ENCODE measurements around the gene HOOK2. TPM values are rescaled to one million over a fixed set of nuclear protein-coding genes. Genes with fewer than 3 reads are reported as not detected.

The HOOK2 gene
- total RNA-seq, 2 donors from 2014 or later, result 11.4 to 12.2 TPM

DNA sequence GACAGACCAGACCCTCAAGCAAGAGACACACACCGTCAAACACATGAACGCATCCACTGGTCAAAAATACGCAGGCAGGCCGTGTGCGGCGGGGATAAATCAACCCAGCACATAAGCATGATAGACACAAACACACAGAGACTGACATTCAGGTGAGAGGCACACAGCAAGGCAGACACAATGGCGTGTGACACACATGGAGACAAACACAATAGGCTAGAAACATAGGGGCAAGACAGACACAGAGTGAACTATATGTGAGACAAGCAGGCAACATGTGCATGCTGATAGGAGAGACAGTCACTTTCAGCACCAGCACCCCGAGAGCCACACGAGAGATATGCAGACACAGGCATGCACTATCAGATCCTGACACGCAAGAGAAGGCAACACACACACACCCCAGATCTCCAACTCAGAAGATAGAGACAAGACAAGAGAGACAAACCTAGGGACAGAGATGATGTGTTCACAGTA, 9.1 kb upstream of the HOOK2 start:
- peak overlapping the region in 1 of 2 donors; percentile 53 for H3K4me3 ChIP-seq
- TF ChIP-seq, protein P1, sequence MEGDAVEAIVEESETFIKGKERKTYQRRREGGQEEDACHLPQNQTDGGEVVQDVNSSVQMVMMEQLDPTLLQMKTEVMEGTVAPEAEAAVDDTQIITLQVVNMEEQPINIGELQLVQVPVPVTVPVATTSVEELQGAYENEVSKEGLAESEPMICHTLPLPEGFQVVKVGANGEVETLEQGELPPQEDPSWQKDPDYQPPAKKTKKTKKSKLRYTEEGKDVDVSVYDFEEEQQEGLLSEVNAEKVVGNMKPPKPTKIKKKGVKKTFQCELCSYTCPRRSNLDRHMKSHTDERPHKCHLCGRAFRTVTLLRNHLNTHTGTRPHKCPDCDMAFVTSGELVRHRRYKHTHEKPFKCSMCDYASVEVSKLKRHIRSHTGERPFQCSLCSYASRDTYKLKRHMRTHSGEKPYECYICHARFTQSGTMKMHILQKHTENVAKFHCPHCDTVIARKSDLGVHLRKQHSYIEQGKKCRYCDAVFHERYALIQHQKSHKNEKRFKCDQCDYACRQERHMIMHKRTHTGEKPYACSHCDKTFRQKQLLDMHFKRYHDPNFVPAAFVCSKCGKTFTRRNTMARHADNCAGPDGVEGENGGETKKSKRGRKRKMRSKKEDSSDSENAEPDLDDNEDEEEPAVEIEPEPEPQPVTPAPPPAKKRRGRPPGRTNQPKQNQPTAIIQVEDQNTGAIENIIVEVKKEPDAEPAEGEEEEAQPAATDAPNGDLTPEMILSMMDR (IDR thresholded peaks at IDR 0.05), result no peak
- H3K36me3 ChIP-seq, result no peaks in the 10 kb centered on the region
- no peaks in the 10 kb centered on the region for H3K9me3 ChIP-seq
- peak overlapping the region; percentile 96 to 99 for H3K27ac ChIP-seq
- DNase-seq (ENCODE audit: low spot score), result no peak
- no peaks in the 10 kb centered on the region for H3K27me3 ChIP-seq
- H3K4me1 ChIP-seq, result peaks cover 0 to 72% of the 10 kb centered on the region in 2 donors

DNA sequence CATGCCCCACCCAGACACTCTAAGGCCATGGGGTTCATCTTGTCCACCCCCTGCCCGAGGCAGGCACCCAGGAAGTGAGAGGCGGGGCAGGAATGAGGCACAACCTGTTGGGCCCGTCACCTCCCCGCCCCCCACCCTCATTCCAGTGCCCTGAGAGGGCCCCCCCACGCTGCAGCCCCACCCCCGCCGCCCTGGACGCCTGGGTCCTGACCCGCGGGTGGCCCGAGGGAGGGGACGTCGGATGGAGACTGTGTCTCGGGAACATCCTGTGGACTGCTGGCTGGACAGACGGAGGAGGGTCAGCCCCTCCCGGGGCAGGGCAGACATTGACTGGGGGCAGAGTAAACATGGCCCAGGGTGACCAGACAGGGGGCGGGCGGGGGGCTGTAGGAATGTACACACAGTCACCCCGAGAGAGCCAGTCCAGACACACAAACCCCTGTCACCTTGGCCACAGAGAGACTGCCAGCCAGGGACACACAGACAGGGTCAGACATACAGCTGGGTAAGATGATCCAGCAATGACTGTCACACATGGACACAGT, 8.6 kb upstream of the HOOK2 start:
- TF ChIP-seq, protein P1 (IDR thresholded peaks at IDR 0.05), result no peak
- Histone ChIP-seq H3K27ac (peak overlapping the region; percentile 96 to 99), H3K27me3 (no peaks in the 10 kb centered on the region), H3K36me3 (no peaks in the 10 kb centered on the region), H3K4me1 (peaks cover 0 to 72% of the 10 kb centered on the region in 2 donors), H3K4me3 (peak overlapping the region in 1 of 2 donors; percentile 53), H3K9me3 (no peaks in the 10 kb centered on the region)
- peak; percentile 79 for DNase-seq (ENCODE audit: low spot score)

DNA sequence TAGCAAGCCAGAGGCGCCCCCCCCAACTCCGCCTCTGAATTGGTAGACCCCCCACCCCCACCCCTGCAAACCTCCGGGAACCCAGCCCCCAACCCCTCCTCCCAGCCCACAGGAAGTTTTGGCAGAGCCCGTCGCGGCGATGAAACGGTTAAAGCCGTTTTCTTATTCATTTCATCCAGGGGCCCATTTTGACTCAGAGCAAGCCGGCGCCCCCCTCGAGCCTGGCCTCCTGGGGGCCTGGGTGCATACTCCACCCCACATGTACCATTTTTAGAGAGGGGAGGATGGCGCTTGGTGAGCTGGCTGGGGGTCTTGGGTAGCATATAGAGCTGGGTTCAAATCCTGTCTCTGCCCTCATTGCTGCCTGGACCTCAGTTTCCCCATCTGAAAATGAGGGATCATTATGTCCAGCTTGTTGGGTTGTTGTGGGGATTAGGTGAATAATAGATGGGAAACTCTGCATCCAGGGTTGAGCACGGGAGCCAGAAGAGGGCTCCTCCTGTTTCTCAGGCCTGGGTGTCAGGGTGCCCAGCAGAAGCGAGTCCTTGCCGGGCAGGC, 8.0 kb upstream of the HOOK2 start:
- Histone ChIP-seq H3K27me3 (no peaks in the 10 kb centered on the region), H3K4me1 (peaks cover 0 to 72% of the 10 kb centered on the region in 2 donors), H3K9me3 (no peaks in the 10 kb centered on the region), H3K4me3 (peak overlapping the region in 1 of 2 donors; percentile 53), H3K36me3 (no peaks in the 10 kb centered on the region), H3K27ac (peak overlapping the region; percentile 96 to 99)
- no peak for DNase-seq (ENCODE audit: low spot score)
- TF ChIP-seq, protein P1 (IDR thresholded peaks at IDR 0.05), result no peak

DNA sequence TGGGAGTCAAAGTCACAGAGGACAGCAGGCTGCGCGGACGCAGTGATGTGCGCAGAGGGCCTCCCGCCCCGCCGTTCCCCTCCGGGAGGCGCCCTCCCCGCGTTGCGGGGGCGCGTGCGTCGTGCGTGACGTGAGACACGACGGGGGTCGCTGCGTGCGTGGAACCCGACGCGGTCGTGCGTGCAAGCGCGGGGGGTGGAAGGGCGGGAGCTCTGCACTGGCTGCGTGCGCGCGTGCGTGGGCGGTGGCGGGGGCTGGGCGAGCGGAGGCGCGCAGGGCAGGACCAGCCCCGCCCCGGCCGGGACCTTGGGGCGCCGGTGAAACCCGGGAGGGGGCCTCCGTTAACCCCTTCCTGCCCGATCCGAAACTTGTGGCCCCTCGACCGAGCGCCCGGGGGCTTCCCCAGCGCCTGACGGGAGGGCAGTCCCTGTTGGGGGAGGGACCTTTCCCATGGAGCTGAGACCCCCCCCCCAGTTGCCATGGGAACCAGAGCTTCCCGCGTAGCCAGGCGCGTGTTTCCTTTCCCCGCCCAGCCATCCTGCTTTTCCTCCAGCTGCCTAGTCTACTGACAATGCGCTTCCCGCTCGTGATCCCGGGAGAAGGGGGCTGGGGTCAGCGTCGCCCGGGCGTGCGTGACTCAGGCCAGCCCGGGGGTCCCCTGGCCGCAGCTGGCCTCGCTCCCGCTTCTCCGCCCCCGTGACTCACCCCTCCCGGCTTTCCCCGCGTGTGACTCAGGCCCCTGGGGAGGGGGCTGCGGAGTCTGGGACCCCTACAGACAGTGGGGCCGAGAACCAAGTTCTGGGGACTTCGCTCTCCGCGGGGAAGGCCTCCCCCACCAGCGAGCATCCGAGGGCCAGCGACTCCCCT, 7.3 kb upstream of the HOOK2 start:
- TF ChIP-seq, protein P1 (IDR thresholded peaks at IDR 0.05), result no peak
- peak; percentile 91 for DNase-seq (ENCODE audit: low spot score)
- Histone ChIP-seq H3K9me3 (no peaks in the 10 kb centered on the region), H3K4me3 (peak overlapping the region; percentile 32 to 53), H3K36me3 (no peaks in the 10 kb centered on the region), H3K4me1 (peaks cover 0 to 67% of the 10 kb centered on the region in 2 donors), H3K27ac (peak overlapping the region; percentile 96 to 99), H3K27me3 (no peaks in the 10 kb centered on the region)

DNA sequence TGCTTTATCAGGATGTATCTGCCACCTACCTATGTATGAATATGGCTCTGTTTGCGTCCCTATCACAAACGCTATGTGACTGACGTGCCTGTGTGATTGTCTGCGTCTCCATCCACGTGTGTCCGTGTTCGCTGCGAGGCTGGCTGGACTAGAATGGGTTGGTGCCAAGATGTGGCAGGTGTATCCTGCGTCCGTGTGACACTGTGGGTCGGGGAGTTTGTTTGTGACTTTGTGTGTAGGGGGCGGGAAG, 6.7 kb upstream of the HOOK2 start:
- peak overlapping the region; percentile 32 to 53 for H3K4me3 ChIP-seq
- H3K27me3 ChIP-seq, result no peaks in the 10 kb centered on the region
- TF ChIP-seq, protein P1 (IDR thresholded peaks at IDR 0.05), result no peak
- no peaks in the 10 kb centered on the region for H3K36me3 ChIP-seq
- H3K27ac ChIP-seq, result peak overlapping the region; percentile 96 to 99
- DNase-seq (ENCODE audit: low spot score), result no peak
- H3K9me3 ChIP-seq, result no peaks in the 10 kb centered on the region
- peaks cover 0 to 66% of the 10 kb centered on the region in 2 donors for H3K4me1 ChIP-seq

All from right atrium auricular region (tissue), 2 donors.